GM20431 (cell line): Measurements from ENCODE around the gene TM9SF1.

Experiments
- in situ Hi-C: fragments of 300-500 bp; cut with MseI, MboI; formaldehyde crosslinking; loops from one replicate; pipeline ENCODE4 v1.15.0; 2020; ENCODE audit warnings: low sequenced_read_pairs; ENCODE audit not compliant: unreplicated experiment

TM9SF1 gene

GRCh38 chr14:24181371-24182077, 13.7 kb downstream of the TM9SF1 start:
- in situ Hi-C loops = no loop called here

- in situ Hi-C loops = no loop called here
These were observed 15.1 kb downstream of the TM9SF1 start for GRCh38 chr14:24179961-24180796.

- in situ Hi-C loops = no loop called here
These were observed 15.8 kb downstream of the TM9SF1 start for GRCh38 chr14:24179294-24179960.

GRCh38 chr14:24178399-24179178, 16.7 kb downstream of the TM9SF1 start:
- in situ Hi-C loops = no loop called here

GRCh38 chr14:24177891-24178290, 17.4 kb downstream of the TM9SF1 start:
- in situ Hi-C loops = no loop called here

- in situ Hi-C loops = no loop called here
These were observed 18.0 kb downstream of the TM9SF1 start for GRCh38 chr14:24177041-24177825.

GRCh38 chr14:24176599-24176998, 18.6 kb downstream of the TM9SF1 start:
- in situ Hi-C loops = no loop called here

- in situ Hi-C loops = no loop called here
These were observed 22.4 kb downstream of the TM9SF1 start for GRCh38 chr14:24172871-24173281.

GRCh38 chr14:24172261-24172860, 22.9 kb downstream of the TM9SF1 start:
- in situ Hi-C loops = no loop called here

- in situ Hi-C loops = no loop called here
These were observed 23.6 kb downstream of the TM9SF1 start, which contains the start of gene REC8 for GRCh38 chr14:24171422-24172260. REC8 (plus strand) TSS chr14:24172080; CDS start chr14:24172553, 473 bp downstream.

GRCh38 chr14:24167469-24168114, 27.6 kb downstream of the TM9SF1 start:
- in situ Hi-C loops = no loop called here

GRCh38 chr14:24165785-24166184, 29.5 kb downstream of the TM9SF1 start:
- in situ Hi-C loops = no loop called here

GRCh38 chr14:24164518-24164991, 30.7 kb downstream of the TM9SF1 start:
- in situ Hi-C loops = no loop called here

GRCh38 chr14:24162093-24162492, 33.1 kb downstream of the TM9SF1 start:
- in situ Hi-C loops = no loop called here

GRCh38 chr14:24160850-24161804, 34.1 kb downstream of the TM9SF1 start, which contains the start of gene IRF9:
IRF9 (plus strand) TSS chr14:24161265; CDS start chr14:24162145, 880 bp downstream.
- in situ Hi-C loops = no loop called here

- in situ Hi-C loops = no loop called here
These were observed 34.8 kb downstream of the TM9SF1 start for GRCh38 chr14:24160499-24160849.
